Adrenal gland (tissue), 12 donors: ENCODE measurements around the gene LBX2. TPM values are rescaled to one million over a fixed set of nuclear protein-coding genes. Genes with fewer than 3 reads are reported as not detected.

Source experiments
- DNase-seq, 7 donors: peaks; one replicate each; pipeline ENCODE4 v3.0.0-alpha.2; 2019 to 2020
- H3K27ac ChIP-seq, 5 donors: fragments of 200-600 bp; sonication (generic) in 4 of 5; 1 replicate in 3 of 5; 2 replicates in 2 of 5; pipeline versions ENCODE4 v1.5.1 to v1.8.0; 2016 to 2020; ENCODE audit warnings: mild to moderate bottlenecking in 1 of 5
- H3K27me3 ChIP-seq: fragments of 200-600 bp; 2 replicates; pipeline ENCODE4 v1.8.0; 2021
- H3K36me3 ChIP-seq, 2 donors: fragments of 200-600 bp; replicated peaks in 1 of 2; 1 replicate in 1 of 2; 2 replicates in 1 of 2; pipeline versions ENCODE4 v1.5.1 to v1.8.0; 2018 to 2022
- H3K4me1 ChIP-seq, 2 donors: fragments of 200-600 bp; replicated peaks in 1 of 2; 1 replicate in 1 of 2; 2 replicates in 1 of 2; pipeline versions ENCODE4 v1.5.1 to v1.8.0; 2018 to 2021
- H3K4me3 ChIP-seq, 4 donors: fragments of 200-600 bp; sonication (generic) in 3 of 4; one replicate each; pipeline ENCODE4 v1.5.1; 2016 to 2018
- H3K9me3 ChIP-seq, 3 donors: fragments of 200-600 bp; sonication (generic) in 1 of 3; replicated peaks in 1 of 3; 1 replicate in 2 of 3; 2 replicates in 1 of 3; pipeline versions ENCODE4 v1.5.1 to v1.8.0; 2016 to 2021
- CTCF ChIP-seq, 6 experiments: fragments of 450-650 bp in 4 of 6; fragments of 200-600 bp in 2 of 6; sonication (generic) in 1 of 6; IDR thresholded peaks; 1 replicate in 5 of 6; 2 replicates in 1 of 6; pipeline versions ENCODE4 v1.5.1 to v1.8.0; 2016 to 2021; ENCODE audit warnings: antibody characterized with exemption in 6 of 6, mild to moderate bottlenecking in 2 of 6, moderate library complexity in 1 of 6
- POLR2A ChIP-seq, 2 donors: fragments of 450-650 bp; IDR thresholded peaks; one replicate each; pipeline ENCODE4 v1.6.1; 2017; ENCODE audit warnings: antibody characterized with exemption in 2 of 2, mild to moderate bottlenecking in 2 of 2, moderate library complexity in 1 of 2
- WGBS, 4 donors: extraction: QIAGEN DNeasy Blood & Tissue Kit in 2 of 4; methylation state at CpG; one replicate each; pipeline versions ENCODE4 v1.1.5 to v1.1.7; 2013 to 2017; 5-methylcytosine and 5-hydroxymethylcytosine counted together
- intact Hi-C, 2 donors: fragments of 100-400 bp; cut with DNase I; formaldehyde crosslinking; loops; one replicate each; pipeline versions ENCODE4 v1.14.1 to v1.15.0; 2022 to 2023
- polyA plus RNA-seq, 3 donors: library from polyadenylated mRNA; stranded (reverse); fragments of 200-250 nt in 2 of 3; fragments of 350-450 nt in 1 of 3; fragmentation: Illumina TruSeq in 1 of 3; extraction: RNeasy Lipid Tissue Mini Kit (QIAGEN cat#74804) in 1 of 3; gene quantifications; one replicate each; pipeline ENCODE4 v1.2.3, GENCODE V29; 2013 to 2014
- total RNA-seq, 9 donors: library from RNA; depleted of rRNA in 4 of 9; stranded (reverse); fragments of >200 nt in 4 of 9; fragments of 120-200 nt in 1 of 9; fragmentation: NEBNext Ultra II Directional in 1 of 9; extraction: Animal tissue kit (Norgen Biotek cat#: 25700) in 1 of 9; gene quantifications; one replicate each; pipeline versions ENCODE4 v1.1.0 to v1.2.4, GENCODE V29; 2013 to 2023
- donor health status: healthy with polysubstance abuse.
- donor health status: Bipolar disorder and iron deficiency.
- donor health status: DM: yes; HTN: yes; CAD: no.
- donor health status: DM: no; HTN: no; CAD: no.
- donor health status: DM: no; HTN: no; CAD: no.
- donor health status: DM: yes; HTN: yes; CAD: no.

LBX2 gene
- total and polyA plus RNA-seq, 12 donors = 0.18 to 2.0 (median 0.71) TPM; not detected in 2

GRCh38 chr2:74502720-74503505 lies 3.5 kb upstream of the LBX2 start:
- peak; percentile 70 to 86 (median 80) for DNase-seq
- Histone ChIP-seq H3K36me3 (peaks cover 0 to 12% of the 10 kb centered on the region in 2 donors), H3K27me3 (peaks cover 33% of the 10 kb centered on the region), H3K4me1 (peaks cover 18 to 60% of the 10 kb centered on the region in 2 donors), H3K9me3 (no peaks in the 10 kb centered on the region), H3K27ac (peak overlapping the region in 3 of 5 donors; percentile 34 to 83 (median 50)), H3K4me3 (peak overlapping the region in 2 of 4 donors; percentile 34 to 68)
- no peak for TF ChIP-seq CTCF (IDR thresholded peaks at IDR 0.05)
- 2 to 13% (median 7%) methylated on average over 25 to 67 of the region's 67 CpGs for WGBS, 4 donors
- intact Hi-C loops = no loop called here

GRCh38 chr2:74502147-74502719 lies 2.8 kb upstream of the LBX2 start:
- 24 to 43% (median 31%) methylated on average over 32 of the region's 32 CpGs for WGBS, 4 donors
- DNase-seq = no peak
- Histone ChIP-seq H3K36me3 (peaks cover 0 to 12% of the 10 kb centered on the region in 2 donors), H3K27me3 (peaks cover 39% of the 10 kb centered on the region), H3K4me1 (peaks cover 19 to 65% of the 10 kb centered on the region in 2 donors), H3K27ac (peak overlapping the region in 2 of 5 donors; percentile 50 to 83), H3K4me3 (peak overlapping the region in 2 of 4 donors; percentile 34 to 68), H3K9me3 (no peaks in the 10 kb centered on the region)
- intact Hi-C loops = no loop called here
- TF ChIP-seq POLR2A (IDR thresholded peaks at IDR 0.05) (no peak), CTCF (IDR thresholded peaks at IDR 0.05) (no peak)

- 78 to 87% (median 79%) methylated on average over 18 of the region's 18 CpGs for WGBS, 4 donors
- Histone ChIP-seq H3K4me1 (peaks cover 15 to 60% of the 10 kb centered on the region in 2 donors), H3K4me3 (no peak overlapping the region), H3K27me3 (peaks cover 39% of the 10 kb centered on the region), H3K27ac (no peak overlapping the region), H3K36me3 (peaks cover 0 to 12% of the 10 kb centered on the region in 2 donors), H3K9me3 (no peaks in the 10 kb centered on the region)
- TF ChIP-seq CTCF (IDR thresholded peaks at IDR 0.05) (no peak), POLR2A (IDR thresholded peaks at IDR 0.05) (no peak)
- intact Hi-C loops = no loop called here
- DNase-seq = no peak
Observed at GRCh38 chr2:74501335-74502071, 2.1 kb upstream of the LBX2 start.

- peaks cover 6 to 51% of the 10 kb centered on the region in 2 donors for H3K4me1 ChIP-seq
- peaks cover 0 to 10% of the 10 kb centered on the region in 2 donors for H3K36me3 ChIP-seq
- H3K27ac ChIP-seq = no peak overlapping the region
- H3K4me3 ChIP-seq = no peak overlapping the region
- DNase-seq = no peak
- TF ChIP-seq POLR2A (IDR thresholded peaks at IDR 0.05) (no peak), CTCF (IDR thresholded peaks at IDR 0.05) (no peak)
- H3K27me3 ChIP-seq = peaks cover 39% of the 10 kb centered on the region
- intact Hi-C loops = no loop called here
- no peaks in the 10 kb centered on the region for H3K9me3 ChIP-seq
Observed at GRCh38 chr2:74500578-74500946, 1.2 kb upstream of the LBX2 start.
